SK-N-SH treated with all-trans-retinoic acid at 6 μM for 48 hours (cell line): ENCODE results near the gene SYT8.

Source experiments
- ATAC-seq: fragments of 200-7000 bp; cut with Tn5 transposase; 3 replicates; pipeline ENCODE4 v1.9.1; 2020; ENCODE audit warnings: mild to moderate bottlenecking, moderate library complexity
- ARNTL ChIP-seq: fragments of 450-650 bp; formaldehyde crosslinking; IDR thresholded peaks from 2 replicates; pipeline ENCODE4 v1.5.0; 2020; ENCODE audit warnings: low read depth, mild to moderate bottlenecking, moderate library complexity, borderline replicate concordance
- BACH2 ChIP-seq: fragments of 250-450 bp; sonication (Bioruptor Pico); IDR thresholded peaks from 2 replicates; pipeline ENCODE4 v1.9.0; 2021; ENCODE audit warnings: mild to moderate bottlenecking, borderline replicate concordance
- ESRRG ChIP-seq: fragments of 250-450 bp; sonication (Bioruptor Pico); IDR thresholded peaks from 2 replicates; pipeline ENCODE4 v1.6.1; 2021; ENCODE audit warnings: mild to moderate bottlenecking
- GLIS3 ChIP-seq: fragments of 250-450 bp; sonication (Bioruptor Pico); IDR thresholded peaks from 2 replicates; pipeline ENCODE4 v1.5.0; 2020; ENCODE audit warnings: mild to moderate bottlenecking, moderate library complexity
- ISL1 ChIP-seq: fragments of 250-450 bp; sonication (Bioruptor Pico); IDR thresholded peaks from 2 replicates; pipeline ENCODE4 v2.1.2; 2022; ENCODE audit warnings: mild to moderate bottlenecking, moderate library complexity
- OSR1 ChIP-seq: fragments of 250-450 bp; sonication (Bioruptor Pico); IDR thresholded peaks from 2 replicates; pipeline ENCODE4 v1.8.0; 2022; ENCODE audit warnings: moderate library complexity, mild to moderate bottlenecking, inconsistent platforms
- POU6F1 ChIP-seq: fragments of 250-450 bp; sonication (Bioruptor Pico); IDR thresholded peaks from 2 replicates; pipeline ENCODE4 v1.8.0; 2021; ENCODE audit warnings: low read depth, mild to moderate bottlenecking, moderate library complexity, borderline replicate concordance
- PPARA ChIP-seq: fragments of 250-450 bp; sonication (Bioruptor Pico); IDR thresholded peaks from 2 replicates; pipeline ENCODE4 v1.5.0; 2020; ENCODE audit warnings: mild to moderate bottlenecking, borderline replicate concordance
- RARB ChIP-seq: fragments of 250-450 bp; sonication (Bioruptor Pico); IDR thresholded peaks from 2 replicates; pipeline ENCODE4 v1.8.0; 2021; ENCODE audit warnings: mild to moderate bottlenecking, moderate library complexity
- SNAI2 ChIP-seq: fragments of 250-450 bp; sonication (Bioruptor Pico); IDR thresholded peaks from 2 replicates; pipeline ENCODE4 v1.5.0; 2020; ENCODE audit warnings: mild to moderate bottlenecking, moderate library complexity
- TOX ChIP-seq: fragments of 250-450 bp; sonication (Bioruptor Pico); IDR thresholded peaks from 2 replicates; pipeline ENCODE4 v1.8.0; 2021; ENCODE audit warnings: mild to moderate bottlenecking, moderate library complexity, borderline replicate concordance
- TSHZ2 ChIP-seq: fragments of 250-450 bp; sonication (Bioruptor Pico); IDR thresholded peaks from 2 replicates; pipeline ENCODE4 v1.5.0; 2020; ENCODE audit warnings: mild to moderate bottlenecking, moderate library complexity
- ZC3H10 ChIP-seq: fragments of 250-450 bp; sonication (Bioruptor Pico); IDR thresholded peaks from 2 replicates; pipeline ENCODE4 v1.5.1; 2021; ENCODE audit warnings: mild to moderate bottlenecking, moderate library complexity
- ZFP3 ChIP-seq: fragments of 250-450 bp; sonication (Bioruptor Pico); IDR thresholded peaks from 2 replicates; pipeline ENCODE4 v1.5.0; 2020; ENCODE audit warnings: mild to moderate bottlenecking, moderate library complexity
- ZFP30 ChIP-seq: fragments of 450-650 bp; formaldehyde crosslinking; IDR thresholded peaks from 2 replicates; pipeline ENCODE4 v1.5.0; 2022; ENCODE audit warnings: mild to moderate bottlenecking, moderate library complexity
- ZNF565 ChIP-seq: fragments of 450-650 bp; formaldehyde crosslinking; conservative IDR thresholded peaks from 2 replicates; pipeline ENCODE4 v1.5.0; 2020; ENCODE audit warnings: low read depth, mild to moderate bottlenecking, moderate library complexity
- ZNF70 ChIP-seq: fragments of 450-650 bp; formaldehyde crosslinking; IDR thresholded peaks from 2 replicates; pipeline ENCODE4 v1.5.0; 2020; ENCODE audit warnings: mild to moderate bottlenecking, moderate library complexity
- ZNF8 ChIP-seq: fragments of 450-650 bp; formaldehyde crosslinking; IDR thresholded peaks from 2 replicates; pipeline ENCODE4 v1.5.0; 2020; ENCODE audit warnings: mild to moderate bottlenecking, moderate library complexity
- TF ChIP-seq, protein P1 (sequence below): fragments of 250-450 bp; sonication (Bioruptor Pico); IDR thresholded peaks from 2 replicates; pipeline ENCODE4 v1.5.1; 2020; ENCODE audit warnings: low read depth, mild to moderate bottlenecking, moderate library complexity
- TF ChIP-seq, protein P2 (sequence below): fragments of 250-450 bp; sonication (Bioruptor Pico); IDR thresholded peaks from 2 replicates; pipeline ENCODE4 v1.8.0; 2020; ENCODE audit warnings: mild to moderate bottlenecking, moderate library complexity, borderline replicate concordance

Gene SYT8

GRCh38 chr11:1864231-1864630 lies 29.4 kb downstream of the SYT8 start:
- ATAC-seq: peak; percentile 13
- TF ChIP-seq TSHZ2 (CRISPR knock-in tag) (no peak), POU6F1 (CRISPR knock-in tag) (no peak), GLIS3 (CRISPR knock-in tag) (no peak), ESRRG (CRISPR knock-in tag) (no peak), ZFP3 (no peak), ZFP30 (no peak), SNAI2 (no peak), ZNF70 (no peak), ZNF565 (CRISPR knock-in tag) (no peak), BACH2 (no peak), RARB (no peak), ISL1 (CRISPR knock-in tag) (no peak)

DNA sequence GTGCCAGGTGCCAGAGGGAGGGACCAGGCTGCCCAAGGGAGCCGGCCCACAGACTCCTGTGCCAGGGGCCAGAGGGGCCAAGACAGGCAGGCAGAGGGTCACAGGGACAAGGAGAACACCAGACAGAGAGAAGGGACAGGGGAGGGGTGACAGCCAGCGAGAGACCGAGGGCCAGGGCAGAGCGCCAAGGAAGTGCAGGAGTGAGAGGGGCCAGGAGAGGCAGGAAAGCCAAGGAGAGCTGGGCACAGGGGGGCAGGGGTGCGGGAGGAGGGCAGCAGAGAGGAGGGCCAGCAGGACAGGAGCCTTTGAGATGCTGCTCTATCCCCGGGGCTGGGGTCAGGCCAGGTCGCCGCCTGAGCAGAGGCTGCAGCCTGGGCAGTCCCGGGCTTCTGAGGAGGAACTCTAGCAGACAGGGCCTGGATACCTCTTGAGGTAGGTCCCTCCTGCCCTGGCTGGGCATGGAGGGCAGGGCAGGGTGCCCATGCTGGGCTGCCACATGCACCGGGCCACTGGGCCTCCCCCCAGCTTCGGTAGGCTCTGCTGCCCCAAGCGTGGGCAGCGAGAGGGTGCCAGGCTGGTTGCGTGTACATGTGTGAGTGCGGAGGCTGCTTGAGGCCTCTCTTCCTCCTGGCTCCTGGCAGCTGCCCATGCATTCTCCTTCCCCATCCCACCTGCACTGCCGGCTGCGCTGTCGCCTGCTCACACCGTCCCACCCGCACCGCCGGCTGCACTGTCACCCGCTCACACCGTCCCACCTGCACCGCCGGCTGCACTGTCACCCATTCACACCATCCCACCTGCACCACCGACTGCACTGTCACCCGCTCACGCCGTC lies 30.3 kb downstream of the SYT8 start:
- TF ChIP-seq TSHZ2 (CRISPR knock-in tag) (no peak), TOX (no peak), ZC3H10 (CRISPR knock-in tag) (no peak), PPARA (CRISPR knock-in tag) (no peak), BACH2 (no peak), SNAI2 (no peak), ZNF8 (CRISPR knock-in tag) (no peak), OSR1 (CRISPR knock-in tag) (no peak), ARNTL (CRISPR knock-in tag) (no peak), ESRRG (CRISPR knock-in tag) (no peak)
- TF ChIP-seq, protein P1, sequence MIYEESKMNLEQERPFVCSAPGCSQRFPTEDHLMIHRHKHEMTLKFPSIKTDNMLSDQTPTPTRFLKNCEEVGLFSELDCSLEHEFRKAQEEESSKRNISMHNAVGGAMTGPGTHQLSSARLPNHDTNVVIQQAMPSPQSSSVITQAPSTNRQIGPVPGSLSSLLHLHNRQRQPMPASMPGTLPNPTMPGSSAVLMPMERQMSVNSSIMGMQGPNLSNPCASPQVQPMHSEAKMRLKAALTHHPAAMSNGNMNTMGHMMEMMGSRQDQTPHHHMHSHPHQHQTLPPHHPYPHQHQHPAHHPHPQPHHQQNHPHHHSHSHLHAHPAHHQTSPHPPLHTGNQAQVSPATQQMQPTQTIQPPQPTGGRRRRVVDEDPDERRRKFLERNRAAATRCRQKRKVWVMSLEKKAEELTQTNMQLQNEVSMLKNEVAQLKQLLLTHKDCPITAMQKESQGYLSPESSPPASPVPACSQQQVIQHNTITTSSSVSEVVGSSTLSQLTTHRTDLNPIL (CRISPR knock-in tag): no peak
- TF ChIP-seq, protein P2, sequence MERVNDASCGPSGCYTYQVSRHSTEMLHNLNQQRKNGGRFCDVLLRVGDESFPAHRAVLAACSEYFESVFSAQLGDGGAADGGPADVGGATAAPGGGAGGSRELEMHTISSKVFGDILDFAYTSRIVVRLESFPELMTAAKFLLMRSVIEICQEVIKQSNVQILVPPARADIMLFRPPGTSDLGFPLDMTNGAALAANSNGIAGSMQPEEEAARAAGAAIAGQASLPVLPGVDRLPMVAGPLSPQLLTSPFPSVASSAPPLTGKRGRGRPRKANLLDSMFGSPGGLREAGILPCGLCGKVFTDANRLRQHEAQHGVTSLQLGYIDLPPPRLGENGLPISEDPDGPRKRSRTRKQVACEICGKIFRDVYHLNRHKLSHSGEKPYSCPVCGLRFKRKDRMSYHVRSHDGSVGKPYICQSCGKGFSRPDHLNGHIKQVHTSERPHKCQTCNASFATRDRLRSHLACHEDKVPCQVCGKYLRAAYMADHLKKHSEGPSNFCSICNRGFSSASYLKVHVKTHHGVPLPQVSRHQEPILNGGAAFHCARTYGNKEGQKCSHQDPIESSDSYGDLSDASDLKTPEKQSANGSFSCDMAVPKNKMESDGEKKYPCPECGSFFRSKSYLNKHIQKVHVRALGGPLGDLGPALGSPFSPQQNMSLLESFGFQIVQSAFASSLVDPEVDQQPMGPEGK (CRISPR knock-in tag): no peak
- ATAC-seq: peak; percentile 23

DNA sequence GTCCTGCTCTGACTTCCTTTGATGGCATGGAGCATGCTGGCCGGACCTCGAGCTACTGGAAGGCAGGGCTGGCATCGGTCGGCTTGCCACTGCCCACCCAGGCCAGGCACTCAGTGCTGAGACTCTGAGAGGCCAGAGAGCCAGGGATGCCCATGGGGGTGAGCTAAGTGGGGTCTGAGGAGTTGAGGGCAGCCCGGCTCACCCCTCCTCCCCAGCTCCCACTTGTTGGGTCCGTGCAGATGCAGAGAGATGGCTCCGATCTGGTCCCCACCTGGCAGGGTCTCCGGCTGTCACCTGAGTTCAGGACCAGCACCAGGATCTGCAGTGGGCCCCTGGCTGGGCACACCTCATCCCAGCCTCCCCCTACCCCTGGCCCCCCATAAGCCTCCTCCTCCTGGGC lies 31.4 kb downstream of the SYT8 start:
- TF ChIP-seq ZNF70: no peak
- TF ChIP-seq TOX: no peak
- ATAC-seq: no peak
